H9 (cell line): ENCODE measurements around the gene EPHA8. TPM values are rescaled to one million over a fixed set of nuclear protein-coding genes. Genes with fewer than 3 reads are reported as not detected.

ENCODE experiments used
- DNase-seq: peaks from one replicate; pipeline ENCODE4 v3.0.0-alpha.2; 2017
- H2AFZ ChIP-seq: one replicate; pipeline ENCODE4 v1.6.1; 2013; ENCODE audit warnings: mild to moderate bottlenecking, low read length, control low read depth, moderate library complexity
- H2AK5ac ChIP-seq: 2 replicates; pipeline ENCODE4 v1.6.1; 2013; ENCODE audit warnings: low read length, control low read depth, mixed read lengths; ENCODE audit not compliant: insufficient read length
- H2BK120ac ChIP-seq: one replicate; pipeline ENCODE4 v1.6.1; 2013; ENCODE audit warnings: low read depth, mild to moderate bottlenecking, low read length, control low read depth, inconsistent platforms; ENCODE audit not compliant: poor library complexity, severe bottlenecking
- H2BK12ac ChIP-seq: 2 replicates; pipeline ENCODE4 v1.6.1; 2013; ENCODE audit warnings: low read length, control low read depth, mixed read lengths, low read depth; ENCODE audit not compliant: insufficient read length
- H2BK15ac ChIP-seq: 2 replicates; pipeline ENCODE4 v1.6.1; 2013; ENCODE audit warnings: low read depth, low read length, control low read depth
- H2BK20ac ChIP-seq: one replicate; pipeline ENCODE4 v1.6.1; 2013; ENCODE audit warnings: low read depth, mild to moderate bottlenecking, low read length, control low read depth, inconsistent platforms; ENCODE audit not compliant: poor library complexity, severe bottlenecking
- H2BK5ac ChIP-seq: 2 replicates; pipeline ENCODE4 v1.6.1; 2013; ENCODE audit warnings: low read length, control low read depth, mixed read lengths; ENCODE audit not compliant: insufficient read length
- H3K14ac ChIP-seq: 2 replicates; pipeline ENCODE4 v1.6.1; 2013; ENCODE audit warnings: low read length, control low read depth; ENCODE audit not compliant: insufficient read depth
- H3K18ac ChIP-seq: 2 replicates; pipeline ENCODE4 v1.6.1; 2013; ENCODE audit warnings: low read depth, mild to moderate bottlenecking, mixed read lengths, low read length, control low read depth; ENCODE audit not compliant: insufficient read length
- H3K23ac ChIP-seq: 2 replicates; pipeline ENCODE4 v1.6.1; 2013; ENCODE audit warnings: low read length, control low read depth, mixed read lengths, low read depth; ENCODE audit not compliant: insufficient read length
- H3K23me2 ChIP-seq: 2 replicates; pipeline ENCODE4 v1.6.1; 2013; ENCODE audit warnings: low read depth, mild to moderate bottlenecking, mixed read lengths, low read length, control low read depth; ENCODE audit not compliant: insufficient read length, poor library complexity, severe bottlenecking
- H3K27ac ChIP-seq: 2 replicates; pipeline ENCODE4 v1.5.1; 2013; ENCODE audit warnings: low read length, control low read depth, mixed read lengths, low read depth; ENCODE audit not compliant: insufficient read length
- H3K27me3 ChIP-seq: 2 replicates; pipeline ENCODE4 v1.6.1; 2013; ENCODE audit warnings: low read length, control low read depth, inconsistent platforms; ENCODE audit not compliant: insufficient read depth
- H3K4ac ChIP-seq: 2 replicates; pipeline ENCODE4 v1.6.1; 2013; ENCODE audit warnings: low read depth, mild to moderate bottlenecking, control low read depth, inconsistent platforms, low read length, moderate library complexity
- H3K4me1 ChIP-seq: 2 replicates; pipeline ENCODE4 v1.6.1; 2013; ENCODE audit warnings: low read length, control low read depth, inconsistent platforms; ENCODE audit not compliant: insufficient read depth
- H3K4me2 ChIP-seq: 2 replicates; pipeline ENCODE4 v1.6.1; 2013; ENCODE audit warnings: low read length, control low read depth, mixed read lengths; ENCODE audit not compliant: insufficient read length, insufficient read depth
- H3K56ac ChIP-seq: 2 replicates; pipeline ENCODE4 v1.6.1; 2013; ENCODE audit warnings: low read depth, mild to moderate bottlenecking, mixed read lengths, low read length, control low read depth; ENCODE audit not compliant: insufficient read length
- H3K79me1 ChIP-seq: 2 replicates; pipeline ENCODE4 v1.6.1; 2013; ENCODE audit warnings: low read depth, mild to moderate bottlenecking, moderate library complexity, low read length, control low read depth, inconsistent platforms; ENCODE audit not compliant: insufficient read depth, poor library complexity, severe bottlenecking
- H3K79me2 ChIP-seq: 2 replicates; pipeline ENCODE4 v1.6.1; 2013; ENCODE audit warnings: low read length, control low read depth, inconsistent platforms; ENCODE audit not compliant: insufficient read depth
- H3K9ac ChIP-seq: 2 replicates; pipeline ENCODE4 v1.6.1; 2013; ENCODE audit warnings: low read length, control low read depth, mixed read lengths; ENCODE audit not compliant: insufficient read length; ENCODE audit errors: extremely low read depth
- H3K9me3 ChIP-seq: one replicate; pipeline ENCODE4 v1.6.1; 2013; ENCODE audit warnings: low read depth, low read length, inconsistent platforms; ENCODE audit not compliant: control insufficient read depth
- H3T11ph ChIP-seq: one replicate; pipeline ENCODE4 v1.6.1; 2013; ENCODE audit warnings: mild to moderate bottlenecking, low read length, control low read depth, inconsistent platforms
- H4K20me1 ChIP-seq: one replicate; pipeline ENCODE4 v1.6.1; 2013; ENCODE audit not compliant: control insufficient read depth, insufficient read length, insufficient read depth
- H4K5ac ChIP-seq: 2 replicates; pipeline ENCODE4 v1.6.1; 2013; ENCODE audit warnings: low read depth, mild to moderate bottlenecking, mixed read lengths, low read length, control low read depth; ENCODE audit not compliant: insufficient read length
- H4K8ac ChIP-seq: replicated peaks from 2 replicates; pipeline ENCODE4 v1.6.1; 2013; ENCODE audit warnings: low read length, control low read depth, mixed read lengths, low read depth; ENCODE audit not compliant: insufficient read length
- H4K91ac ChIP-seq: 2 replicates; pipeline ENCODE4 v1.6.1; 2013; ENCODE audit warnings: low read depth, mild to moderate bottlenecking, moderate library complexity, mixed read lengths, low read length, control low read depth; ENCODE audit not compliant: insufficient read length
- H3K27ac Mint-ChIP-seq, 3 experiments: 2 replicates in 2 of 3; 3 replicates in 1 of 3; pipeline ENCODE4 v1.8.0; 2020 to 2021; ENCODE audit warnings: mixed read lengths in 3 of 3, mild to moderate bottlenecking in 1 of 3, moderate library complexity in 1 of 3
- H3K27me3 Mint-ChIP-seq: 2 replicates; pipeline ENCODE4 v1.8.0; 2021; ENCODE audit warnings: low read depth, mild to moderate bottlenecking, moderate library complexity, mixed read lengths
- H3K36me3 Mint-ChIP-seq, 3 experiments: 2 replicates in 2 of 3; 3 replicates in 1 of 3; pipeline ENCODE4 v1.8.0; 2020 to 2021; ENCODE audit warnings: low read depth in 3 of 3, mixed read lengths in 3 of 3; ENCODE audit not compliant: insufficient read depth in 1 of 3
- H3K4me1 Mint-ChIP-seq, 2 experiments: 2 replicates each; pipeline ENCODE4 v1.8.0; 2020; ENCODE audit warnings: mixed read lengths in 2 of 2
- H3K4me3 Mint-ChIP-seq, 2 experiments: 2 replicates in 1 of 2; 3 replicates in 1 of 2; pipeline ENCODE4 v1.8.0; 2020 to 2021; ENCODE audit warnings: mild to moderate bottlenecking in 2 of 2, mixed read lengths in 2 of 2, moderate library complexity in 1 of 2
- H3K9me3 Mint-ChIP-seq, 2 experiments: 2 replicates in 1 of 2; 3 replicates in 1 of 2; pipeline ENCODE4 v1.8.0; 2020; ENCODE audit warnings: mild to moderate bottlenecking in 2 of 2, mixed read lengths in 2 of 2, moderate library complexity in 1 of 2
- WGBS: extraction: QIAGEN DNeasy Blood & Tissue Kit; methylation state at CpG from one replicate; pipeline ENCODE4 v1.1.7; 2013; ENCODE audit warnings: missing lambda C conversion rate, low lambda C conversion rate, mixed read lengths; ENCODE audit not compliant: insufficient read length; ENCODE audit errors: extremely low coverage; 5-methylcytosine and 5-hydroxymethylcytosine counted together
- total RNA-seq: library from RNA; stranded (reverse); gene quantifications from 2 replicates; pipeline ENCODE4 v1.2.1, GENCODE V29; 2021
- TF ChIP-seq, protein P1 (sequence below): fragments of 200-600 bp; sonication (generic); conservative IDR thresholded peaks from 3 replicates; pipeline ENCODE4 v1.8.0; 2021; ENCODE audit warnings: antibody characterized with exemption, mild to moderate bottlenecking

Gene EPHA8
- total RNA-seq, 1 experiment from 2014 or later, result 3.4 TPM

- H2AFZ ChIP-seq, result no peak overlapping the region
- H3T11ph ChIP-seq, result no peak overlapping the region
- H3K4me2 ChIP-seq, result no peak overlapping the region
- no peaks in the 10 kb centered on the region for H3K79me2 ChIP-seq
- no peak overlapping the region for H4K91ac ChIP-seq
- H2BK120ac ChIP-seq, result no peak overlapping the region
- H3K36me3 Mint-ChIP-seq, result no peaks in the 10 kb centered on the region; a peak in 1 of 7 replicates
- peaks cover 11 to 33% of the 10 kb centered on the region in 2 experiments for H3K4me1 Mint-ChIP-seq
- H3K9me3 Mint-ChIP-seq, result no peaks in the 10 kb centered on the region
- no peaks in the 10 kb centered on the region for H3K79me1 ChIP-seq
- peaks cover 2% of the 10 kb centered on the region; the same call in 1 of the 2 replicates for H3K4me1 ChIP-seq
- no peak overlapping the region for H3K9ac ChIP-seq
- H2BK20ac ChIP-seq, result no peak overlapping the region
- H3K23me2 ChIP-seq, result no peaks in the 10 kb centered on the region
- H3K56ac ChIP-seq, result no peak overlapping the region
- H2BK15ac ChIP-seq, result no peak overlapping the region
- no peak overlapping the region for H4K8ac ChIP-seq
- no peak overlapping the region for H3K27ac ChIP-seq
- no peaks in the 10 kb centered on the region; the same call in 1 of the 2 replicates for H3K27me3 ChIP-seq
- no peak overlapping the region for H2BK5ac ChIP-seq
- H3K23ac ChIP-seq, result no peak overlapping the region
- H4K20me1 ChIP-seq, result no peaks in the 10 kb centered on the region
- TF ChIP-seq, protein P1, sequence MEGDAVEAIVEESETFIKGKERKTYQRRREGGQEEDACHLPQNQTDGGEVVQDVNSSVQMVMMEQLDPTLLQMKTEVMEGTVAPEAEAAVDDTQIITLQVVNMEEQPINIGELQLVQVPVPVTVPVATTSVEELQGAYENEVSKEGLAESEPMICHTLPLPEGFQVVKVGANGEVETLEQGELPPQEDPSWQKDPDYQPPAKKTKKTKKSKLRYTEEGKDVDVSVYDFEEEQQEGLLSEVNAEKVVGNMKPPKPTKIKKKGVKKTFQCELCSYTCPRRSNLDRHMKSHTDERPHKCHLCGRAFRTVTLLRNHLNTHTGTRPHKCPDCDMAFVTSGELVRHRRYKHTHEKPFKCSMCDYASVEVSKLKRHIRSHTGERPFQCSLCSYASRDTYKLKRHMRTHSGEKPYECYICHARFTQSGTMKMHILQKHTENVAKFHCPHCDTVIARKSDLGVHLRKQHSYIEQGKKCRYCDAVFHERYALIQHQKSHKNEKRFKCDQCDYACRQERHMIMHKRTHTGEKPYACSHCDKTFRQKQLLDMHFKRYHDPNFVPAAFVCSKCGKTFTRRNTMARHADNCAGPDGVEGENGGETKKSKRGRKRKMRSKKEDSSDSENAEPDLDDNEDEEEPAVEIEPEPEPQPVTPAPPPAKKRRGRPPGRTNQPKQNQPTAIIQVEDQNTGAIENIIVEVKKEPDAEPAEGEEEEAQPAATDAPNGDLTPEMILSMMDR, result no peak
- no peak overlapping the region for H3K18ac ChIP-seq
- H4K5ac ChIP-seq, result no peak overlapping the region
- no peak overlapping the region for H3K4ac ChIP-seq
- no peak overlapping the region for H2AK5ac ChIP-seq
- H3K4me3 Mint-ChIP-seq, result no peak overlapping the region
- no peak overlapping the region for H2BK12ac ChIP-seq
- peak overlapping the region in 1 of 3 experiments; percentile 17; a peak in 1 of 7 replicates for H3K27ac Mint-ChIP-seq
- WGBS, result no CpG with 5 or more reads among the region's 7 CpGs
- H3K14ac ChIP-seq, result no peak overlapping the region
- H3K27me3 Mint-ChIP-seq, result peaks cover 13% of the 10 kb centered on the region
- DNase-seq, result no peak
- no peaks in the 10 kb centered on the region for H3K9me3 ChIP-seq
Measured at GRCh38 chr1:22569269-22569668, 6.0 kb downstream of the EPHA8 start.
